ENCODE results near the gene ADCK2.
"Not testable (repeated sequence)": the region's sequence is repeated elsewhere in the genome, so short reads cannot be mapped to it uniquely, and the experiment has no call there.

Gene ADCK2

GRCh38 chr7:140697447-140698143 lies 24.9 kb downstream of the ADCK2 start:
- H3K36me3 ChIP-seq (ENCODE audit: control insufficient read depth, insufficient read depth, low read length, severe bottlenecking): peaks cover under 1% of the 10 kb centered on the region
- no peaks in the 10 kb centered on the region for H3K9me3 ChIP-seq (ENCODE audit: control insufficient read depth, low read length)
- peak overlapping the region; percentile 93 for H3K4me3 ChIP-seq (ENCODE audit: low read length)
- H3K4me1 ChIP-seq (ENCODE audit: control insufficient read depth, insufficient read depth, low read length): peaks cover 18% of the 10 kb centered on the region
- no peaks in the 10 kb centered on the region for H3K27me3 ChIP-seq (replicated peaks; ENCODE audit: control insufficient read depth, insufficient read depth, low read length)
- peak; percentile 80 for DNase-seq (ENCODE audit: low read depth)
- peak overlapping the region; percentile 92 for H3K9ac ChIP-seq (ENCODE audit: low read length)

GRCh38 chr7:140698477-140698876 lies 25.7 kb downstream of the ADCK2 start:
- Histone ChIP-seq H3K36me3 (ENCODE audit: control insufficient read depth, insufficient read depth, low read length, severe bottlenecking) (peaks cover 7% of the 10 kb centered on the region), H3K4me1 (ENCODE audit: control insufficient read depth, insufficient read depth, low read length) (peaks cover 18% of the 10 kb centered on the region), H3K9me3 (ENCODE audit: control insufficient read depth, low read length) (no peaks in the 10 kb centered on the region), H3K4me3 (ENCODE audit: low read length) (peak overlapping the region; percentile 93), H3K9ac (ENCODE audit: low read length) (no peak overlapping the region), H3K27me3 (replicated peaks; ENCODE audit: control insufficient read depth, insufficient read depth, low read length) (no peaks in the 10 kb centered on the region)
- DNase-seq (ENCODE audit: low read depth): no peak

- DNase-seq (ENCODE audit: low read depth): no peak
- Histone ChIP-seq H3K4me3 (ENCODE audit: low read length) (no peak overlapping the region), H3K9me3 (ENCODE audit: control insufficient read depth, low read length) (no peaks in the 10 kb centered on the region), H3K4me1 (ENCODE audit: control insufficient read depth, insufficient read depth, low read length) (peaks cover 7% of the 10 kb centered on the region), H3K36me3 (ENCODE audit: control insufficient read depth, insufficient read depth, low read length, severe bottlenecking) (peaks cover 31% of the 10 kb centered on the region), H3K27me3 (replicated peaks; ENCODE audit: control insufficient read depth, insufficient read depth, low read length) (no peaks in the 10 kb centered on the region), H3K9ac (ENCODE audit: low read length) (no peak overlapping the region)
Measured at GRCh38 chr7:140702774-140703173, 30.0 kb downstream of the ADCK2 start.

GRCh38 chr7:140704205-140704604 lies 31.5 kb downstream of the ADCK2 start:
- no peaks in the 10 kb centered on the region for H3K9me3 ChIP-seq (ENCODE audit: control insufficient read depth, low read length)
- H3K9ac ChIP-seq (ENCODE audit: low read length): no peak overlapping the region
- peaks cover 31% of the 10 kb centered on the region for H3K36me3 ChIP-seq (ENCODE audit: control insufficient read depth, insufficient read depth, low read length, severe bottlenecking)
- DNase-seq (ENCODE audit: low read depth): no peak
- H3K27me3 ChIP-seq (replicated peaks; ENCODE audit: control insufficient read depth, insufficient read depth, low read length): no peaks in the 10 kb centered on the region
- H3K4me1 ChIP-seq (ENCODE audit: control insufficient read depth, insufficient read depth, low read length): no peaks in the 10 kb centered on the region
- H3K4me3 ChIP-seq (ENCODE audit: low read length): no peak overlapping the region

- Histone ChIP-seq H3K27me3 (replicated peaks; ENCODE audit: control insufficient read depth, insufficient read depth, low read length) (no peaks in the 10 kb centered on the region), H3K4me3 (ENCODE audit: low read length) (no peak overlapping the region), H3K9me3 (ENCODE audit: control insufficient read depth, low read length) (no peaks in the 10 kb centered on the region), H3K36me3 (ENCODE audit: control insufficient read depth, insufficient read depth, low read length, severe bottlenecking) (peaks cover 31% of the 10 kb centered on the region), H3K4me1 (ENCODE audit: control insufficient read depth, insufficient read depth, low read length) (no peaks in the 10 kb centered on the region), H3K9ac (ENCODE audit: low read length) (no peak overlapping the region)
- no peak for DNase-seq (ENCODE audit: low read depth)
Measured at GRCh38 chr7:140707132-140707531, 34.4 kb downstream of the ADCK2 start.

GRCh38 chr7:140708764-140709163 lies 36.0 kb downstream of the ADCK2 start:
- not testable (repeated sequence) for H3K9me3 ChIP-seq (ENCODE audit: control insufficient read depth, low read length); DNase-seq (ENCODE audit: low read depth); H3K9ac ChIP-seq (ENCODE audit: low read length); H3K4me3 ChIP-seq (ENCODE audit: low read length); H3K4me1 ChIP-seq (ENCODE audit: control insufficient read depth, insufficient read depth, low read length); H3K27me3 ChIP-seq (replicated peaks; ENCODE audit: control insufficient read depth, insufficient read depth, low read length)
- peaks cover 23% of the 10 kb centered on the region for H3K36me3 ChIP-seq (ENCODE audit: control insufficient read depth, insufficient read depth, low read length, severe bottlenecking)

- not testable (repeated sequence) for H3K9ac ChIP-seq (ENCODE audit: low read length); H3K9me3 ChIP-seq (ENCODE audit: control insufficient read depth, low read length); H3K4me1 ChIP-seq (ENCODE audit: control insufficient read depth, insufficient read depth, low read length); DNase-seq (ENCODE audit: low read depth); H3K36me3 ChIP-seq (ENCODE audit: control insufficient read depth, insufficient read depth, low read length, severe bottlenecking); H3K27me3 ChIP-seq (replicated peaks; ENCODE audit: control insufficient read depth, insufficient read depth, low read length); H3K4me3 ChIP-seq (ENCODE audit: low read length)
Measured at GRCh38 chr7:140712392-140712791, 39.6 kb downstream of the ADCK2 start.

GRCh38 chr7:140714331-140715040 lies 41.7 kb downstream of the ADCK2 start:
- no peak overlapping the region for H3K4me3 ChIP-seq (ENCODE audit: low read length)
- no peak overlapping the region for H3K9ac ChIP-seq (ENCODE audit: low read length)
- H3K27me3 ChIP-seq (replicated peaks; ENCODE audit: control insufficient read depth, insufficient read depth, low read length): no peaks in the 10 kb centered on the region
- no peaks in the 10 kb centered on the region for H3K9me3 ChIP-seq (ENCODE audit: control insufficient read depth, low read length)
- H3K4me1 ChIP-seq (ENCODE audit: control insufficient read depth, insufficient read depth, low read length): no peaks in the 10 kb centered on the region
- no peak for DNase-seq (ENCODE audit: low read depth)
- peaks cover 4% of the 10 kb centered on the region for H3K36me3 ChIP-seq (ENCODE audit: control insufficient read depth, insufficient read depth, low read length, severe bottlenecking)

- Histone ChIP-seq H3K4me1 (ENCODE audit: control insufficient read depth, insufficient read depth, low read length) (no peaks in the 10 kb centered on the region), H3K4me3 (ENCODE audit: low read length) (no peak overlapping the region), H3K36me3 (ENCODE audit: control insufficient read depth, insufficient read depth, low read length, severe bottlenecking) (peaks cover 4% of the 10 kb centered on the region), H3K9me3 (ENCODE audit: control insufficient read depth, low read length) (no peaks in the 10 kb centered on the region), H3K9ac (ENCODE audit: low read length) (no peak overlapping the region), H3K27me3 (replicated peaks; ENCODE audit: control insufficient read depth, insufficient read depth, low read length) (no peaks in the 10 kb centered on the region)
- no peak for DNase-seq (ENCODE audit: low read depth)
Measured at GRCh38 chr7:140719721-140720120, 47.0 kb downstream of the ADCK2 start.

GRCh38 chr7:140722254-140722653 lies 49.5 kb downstream of the ADCK2 start:
- peaks cover 3% of the 10 kb centered on the region for H3K4me1 ChIP-seq (ENCODE audit: control insufficient read depth, insufficient read depth, low read length)
- H3K27me3 ChIP-seq (replicated peaks; ENCODE audit: control insufficient read depth, insufficient read depth, low read length): no peaks in the 10 kb centered on the region
- no peaks in the 10 kb centered on the region for H3K9me3 ChIP-seq (ENCODE audit: control insufficient read depth, low read length)
- H3K4me3 ChIP-seq (ENCODE audit: low read length): no peak overlapping the region
- no peak for DNase-seq (ENCODE audit: low read depth)
- H3K36me3 ChIP-seq (ENCODE audit: control insufficient read depth, insufficient read depth, low read length, severe bottlenecking): no peaks in the 10 kb centered on the region
- no peak overlapping the region for H3K9ac ChIP-seq (ENCODE audit: low read length)

GRCh38 chr7:140723006-140723405 lies 50.3 kb downstream of the ADCK2 start:
- H3K4me3 ChIP-seq (ENCODE audit: low read length): no peak overlapping the region

More at GRCh38 chr7:140723006-140723405, 50.3 kb downstream of the ADCK2 start:
- H3K9ac ChIP-seq (ENCODE audit: low read length): no peak overlapping the region
- no peaks in the 10 kb centered on the region for H3K36me3 ChIP-seq (ENCODE audit: control insufficient read depth, insufficient read depth, low read length, severe bottlenecking)
- no peaks in the 10 kb centered on the region for H3K27me3 ChIP-seq (replicated peaks; ENCODE audit: control insufficient read depth, insufficient read depth, low read length)
- peaks cover 6% of the 10 kb centered on the region for H3K4me1 ChIP-seq (ENCODE audit: control insufficient read depth, insufficient read depth, low read length)
- H3K9me3 ChIP-seq (ENCODE audit: control insufficient read depth, low read length): no peaks in the 10 kb centered on the region
- DNase-seq (ENCODE audit: low read depth): no peak

Data from adipocyte (in vitro differentiated cells).